Natural killer cell treated with Interleukin-12 subunit alpha and Interleukin-12 subunit beta and Interleukin-15 and Interleukin-18, amount 100 ng/mL, for 72 hours (primary cell): Measurements from ENCODE around the gene ANKRD65. TPM values are rescaled to one million over a fixed set of nuclear protein-coding genes. Genes with fewer than 3 reads are reported as not detected.
"Not testable (repeated sequence)": the region's sequence is repeated elsewhere in the genome, so short reads cannot be mapped to it uniquely, and the experiment has no call there.

Experiments
- ATAC-seq, 2 donors: fragments of 150-1000 bp; cut with Tn5 transposase in 1 of 2; sonication (Bioruptor Pico), chemical (Tn5 transposase) in 1 of 2; 2 replicates each; pipeline ENCODE4 v1.10.0; 2021
- DNase-seq: peaks from one replicate; pipeline ENCODE4 v3.0.0; 2022; ENCODE audit warnings: low spot score
- H3K27ac Mint-ChIP-seq, 2 donors: 1 replicate in 1 of 2; 2 replicates in 1 of 2; pipeline ENCODE4 v1.8.0; 2022; ENCODE audit warnings: mixed read lengths in 2 of 2, mild to moderate bottlenecking in 1 of 2, moderate library complexity in 1 of 2
- H3K27me3 Mint-ChIP-seq, 2 donors: 1 replicate in 1 of 2; 2 replicates in 1 of 2; pipeline ENCODE4 v1.8.0; 2022; ENCODE audit warnings: mixed read lengths in 2 of 2
- H3K36me3 Mint-ChIP-seq: one replicate; pipeline ENCODE4 v1.8.0; 2022; ENCODE audit warnings: mixed read lengths
- H3K4me1 Mint-ChIP-seq, 2 donors: 1 replicate in 1 of 2; 2 replicates in 1 of 2; pipeline ENCODE4 v1.8.0; 2022; ENCODE audit warnings: low read depth in 2 of 2, mixed read lengths in 2 of 2, mild to moderate bottlenecking in 1 of 2
- H3K4me3 Mint-ChIP-seq: one replicate; pipeline ENCODE4 v1.8.0; 2022; ENCODE audit warnings: mixed read lengths
- H3K9me3 Mint-ChIP-seq: 2 replicates; pipeline ENCODE4 v1.8.0; 2022; ENCODE audit warnings: mixed read lengths
- total RNA-seq, 2 donors: library from RNA; stranded (reverse); gene quantifications; one replicate each; pipeline ENCODE4 v1.2.3, GENCODE V29; 2022

ANKRD65 gene
- total RNA-seq, 2 donors from 2014 or later: not detected

DNA sequence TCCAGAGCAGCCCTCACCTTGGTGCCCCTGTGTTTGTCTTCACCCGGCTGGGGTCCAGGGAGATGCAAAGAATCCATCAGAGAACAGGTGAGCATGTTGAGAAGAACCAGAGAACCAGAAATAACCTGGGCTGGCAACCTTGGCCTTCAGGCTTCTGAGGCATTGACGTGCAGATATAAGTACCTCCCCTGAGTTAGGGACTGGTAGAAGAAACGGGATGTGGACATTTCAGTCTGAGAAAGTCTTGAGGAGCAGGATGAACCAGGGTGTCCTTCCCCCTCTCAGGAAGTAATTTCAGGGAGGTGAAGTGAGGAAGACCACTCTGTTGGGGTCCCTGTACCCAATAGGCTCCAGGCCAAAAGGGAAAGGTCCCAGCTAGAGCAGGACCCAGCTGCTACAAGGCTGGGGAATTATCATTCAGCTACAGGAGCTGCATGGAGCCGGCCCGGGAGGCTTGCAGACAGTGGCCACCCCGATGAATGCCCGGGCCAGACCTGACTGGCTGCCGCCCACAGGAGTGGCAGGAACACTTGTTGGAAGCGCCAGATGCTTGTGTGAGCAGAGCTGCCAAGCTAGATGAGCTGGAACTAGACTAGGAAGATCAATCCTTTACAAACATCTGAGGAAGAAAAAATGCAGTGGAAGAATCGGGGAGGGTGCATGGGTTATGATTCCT, 44.4 kb downstream of the ANKRD65 start:
- H3K4me1 Mint-ChIP-seq: peaks cover 4 to 6% of the 10 kb centered on the region in 2 donors
- H3K4me3 Mint-ChIP-seq: no peak overlapping the region
- no peaks in the 10 kb centered on the region for H3K9me3 Mint-ChIP-seq
- H3K36me3 Mint-ChIP-seq: no peaks in the 10 kb centered on the region
- no peak for DNase-seq
- ATAC-seq: no peak
- H3K27me3 Mint-ChIP-seq: no peaks in the 10 kb centered on the region
- peak overlapping the region; percentile 84 to 90 for H3K27ac Mint-ChIP-seq

DNA sequence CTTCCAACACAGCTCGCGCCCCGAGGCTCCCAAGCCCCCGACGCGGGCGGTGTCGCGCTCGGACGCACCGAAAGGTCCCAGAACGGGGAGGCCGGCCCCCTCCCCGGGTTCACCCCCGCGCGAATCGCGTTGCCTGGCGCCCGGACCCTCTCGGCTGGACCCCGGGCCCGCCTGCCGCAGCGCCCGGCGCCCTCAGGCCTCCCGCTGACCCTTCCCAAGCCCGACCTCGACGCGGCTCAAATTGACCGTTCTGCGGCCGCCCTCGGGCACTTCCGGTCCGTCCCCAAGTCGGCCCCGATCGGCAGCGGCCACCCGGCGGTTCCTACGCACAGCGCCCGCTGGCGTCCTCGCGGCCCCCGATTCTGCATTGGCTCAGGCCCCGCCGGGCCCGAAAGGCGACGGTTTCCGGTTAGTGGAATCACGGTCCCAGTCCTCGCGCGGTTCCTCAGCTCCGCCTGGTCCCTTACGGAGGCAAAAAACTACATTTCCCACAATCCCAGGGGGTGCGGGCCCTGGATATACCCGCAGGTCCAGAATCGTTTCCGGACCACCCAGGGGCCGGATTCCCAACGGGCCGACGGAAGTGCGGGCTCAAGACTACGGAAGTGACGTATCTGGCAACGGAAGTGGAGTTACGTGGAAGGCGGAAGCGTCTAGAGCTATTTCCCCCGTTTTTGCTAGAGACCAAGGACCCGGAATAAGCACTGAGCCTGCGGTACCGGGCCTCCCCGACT, 46.0 kb downstream of the ANKRD65 start, which contains the start of gene AURKAIP1:
Gene AURKAIP1 (minus strand): TSS at position 279 of the 734 bp plus-strand sequence. CDS start 451 bp downstream, outside the sequence.
- Mint-ChIP-seq H3K27ac (peak within 1 kb of the TSS; percentile 84 to 90), H3K4me3 (peak within 1 kb of the TSS; percentile 92), H3K4me1 (peaks cover 4 to 6% of the 10 kb centered on the region in 2 donors), H3K36me3 (no peaks in the 10 kb centered on the region), H3K9me3 (no peaks in the 10 kb centered on the region), H3K27me3 (no peaks in the 10 kb centered on the region)
- ATAC-seq (peak; percentile 94 to 97), DNase-seq (peak; percentile 99)

DNA sequence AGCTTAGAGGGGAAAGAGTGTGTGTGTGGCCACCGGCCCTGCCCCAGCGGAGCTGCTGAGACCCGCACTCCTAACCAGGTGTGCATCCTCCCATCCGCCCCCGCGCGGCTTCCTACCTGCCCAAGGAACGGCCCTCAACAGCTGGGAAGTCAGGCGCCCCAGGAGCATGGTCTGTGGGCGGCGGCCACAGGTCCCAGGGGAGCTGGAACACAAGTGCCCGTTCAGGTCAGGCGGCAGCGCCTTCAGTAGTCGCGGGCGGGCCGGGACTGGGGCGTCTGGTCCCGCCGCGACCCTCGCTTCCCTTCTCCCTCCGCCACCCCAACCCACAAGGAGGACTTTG, 46.5 kb downstream of the ANKRD65 start:
- H3K27ac Mint-ChIP-seq: peak overlapping the region; percentile 84 to 90
- no peaks in the 10 kb centered on the region for H3K27me3 Mint-ChIP-seq
- H3K4me1 Mint-ChIP-seq: peaks cover 4 to 6% of the 10 kb centered on the region in 2 donors
- no peaks in the 10 kb centered on the region for H3K36me3 Mint-ChIP-seq
- DNase-seq: no peak
- ATAC-seq: no peak
- peak overlapping the region; percentile 92 for H3K4me3 Mint-ChIP-seq
- no peaks in the 10 kb centered on the region for H3K9me3 Mint-ChIP-seq

DNA sequence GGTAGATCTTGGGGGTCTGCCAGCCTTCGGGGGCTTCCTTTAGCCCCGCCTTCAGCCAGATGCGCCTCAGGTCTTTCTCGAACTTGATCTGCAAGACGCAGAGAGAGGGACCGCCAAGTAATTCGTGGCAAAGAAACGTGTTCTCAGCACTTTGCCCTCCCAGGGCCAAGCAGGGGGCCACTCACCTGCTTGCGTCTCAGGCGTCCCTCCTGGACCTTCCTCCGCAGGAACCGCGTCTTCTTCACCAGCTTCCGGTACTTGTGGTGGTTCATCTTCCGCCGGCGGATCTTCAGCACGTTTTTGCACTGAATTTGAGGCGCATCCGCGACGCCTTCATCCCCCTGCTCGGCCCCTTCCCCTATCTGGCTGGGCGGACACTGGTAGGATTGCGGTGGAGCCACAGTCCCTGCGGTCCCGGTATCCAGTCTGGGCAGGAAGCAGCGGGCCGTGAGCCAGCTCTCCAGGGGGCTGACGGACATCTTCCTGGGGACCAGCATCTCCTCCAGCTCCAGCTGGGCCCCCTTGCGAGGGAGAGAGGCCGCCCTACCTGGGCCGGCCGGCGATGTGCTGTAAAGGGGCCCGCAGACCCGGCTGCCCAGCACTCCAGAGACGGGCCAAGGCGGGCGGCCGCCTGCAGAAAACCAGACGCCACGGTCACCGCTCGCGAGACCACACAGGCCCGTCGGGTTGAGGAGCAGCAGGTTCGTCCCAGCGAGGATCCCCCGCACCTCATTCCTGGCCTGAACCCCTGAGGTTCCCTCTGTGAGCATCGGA, 47.1 kb downstream of the ANKRD65 start:
- Mint-ChIP-seq H3K27ac (peak overlapping the region in 1 of 2 donors; percentile 84), H3K36me3 (no peaks in the 10 kb centered on the region), H3K4me1 (peaks cover 4 to 6% of the 10 kb centered on the region in 2 donors), H3K9me3 (no peaks in the 10 kb centered on the region), H3K4me3 (peak overlapping the region; percentile 92), H3K27me3 (no peaks in the 10 kb centered on the region)
- no peak for DNase-seq
- ATAC-seq: no peak

DNA sequence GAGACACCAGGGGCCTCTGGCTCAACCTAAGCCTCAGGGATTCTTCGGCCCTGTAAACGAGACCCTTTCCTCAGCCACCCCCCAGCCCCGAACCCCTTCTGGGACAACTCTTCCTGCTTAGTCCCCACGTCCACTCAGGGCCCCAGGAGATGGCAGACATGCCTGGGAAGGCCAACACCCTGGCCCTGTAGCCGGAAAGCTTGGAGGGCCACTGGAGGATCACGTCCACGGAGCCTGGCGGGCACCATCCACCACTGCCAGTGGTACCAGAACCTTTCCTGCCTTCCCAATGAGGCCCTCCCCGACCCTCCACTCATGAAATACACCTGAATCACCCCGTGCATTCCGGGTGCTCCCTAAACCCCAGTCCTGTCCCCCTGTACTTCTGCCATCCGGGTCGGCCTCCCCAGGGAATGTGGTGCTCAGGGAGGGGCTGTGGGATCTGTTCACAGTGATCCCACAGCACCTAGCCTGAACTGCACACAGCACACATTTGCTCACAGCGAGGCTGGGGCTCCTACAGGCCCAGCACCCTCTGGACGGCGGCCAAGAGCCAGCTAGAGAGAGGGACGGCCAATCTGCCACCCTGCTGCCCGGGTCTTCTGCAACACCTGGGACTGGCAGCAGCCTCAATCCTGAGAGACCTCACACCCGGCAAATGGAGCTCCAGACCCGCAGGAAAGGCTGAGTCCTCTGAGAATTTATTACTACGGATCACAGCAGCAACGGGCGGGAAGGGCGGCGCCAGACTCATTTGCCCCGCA, 47.8 kb downstream of the ANKRD65 start:
- H3K4me3 Mint-ChIP-seq: peak overlapping the region; percentile 92
- no peak overlapping the region for H3K27ac Mint-ChIP-seq
- H3K27me3 Mint-ChIP-seq: no peaks in the 10 kb centered on the region
- ATAC-seq (no peak), DNase-seq (no peak)
- no peaks in the 10 kb centered on the region for H3K9me3 Mint-ChIP-seq
- H3K36me3 Mint-ChIP-seq: no peaks in the 10 kb centered on the region
- H3K4me1 Mint-ChIP-seq: peaks cover 4 to 6% of the 10 kb centered on the region in 2 donors

DNA sequence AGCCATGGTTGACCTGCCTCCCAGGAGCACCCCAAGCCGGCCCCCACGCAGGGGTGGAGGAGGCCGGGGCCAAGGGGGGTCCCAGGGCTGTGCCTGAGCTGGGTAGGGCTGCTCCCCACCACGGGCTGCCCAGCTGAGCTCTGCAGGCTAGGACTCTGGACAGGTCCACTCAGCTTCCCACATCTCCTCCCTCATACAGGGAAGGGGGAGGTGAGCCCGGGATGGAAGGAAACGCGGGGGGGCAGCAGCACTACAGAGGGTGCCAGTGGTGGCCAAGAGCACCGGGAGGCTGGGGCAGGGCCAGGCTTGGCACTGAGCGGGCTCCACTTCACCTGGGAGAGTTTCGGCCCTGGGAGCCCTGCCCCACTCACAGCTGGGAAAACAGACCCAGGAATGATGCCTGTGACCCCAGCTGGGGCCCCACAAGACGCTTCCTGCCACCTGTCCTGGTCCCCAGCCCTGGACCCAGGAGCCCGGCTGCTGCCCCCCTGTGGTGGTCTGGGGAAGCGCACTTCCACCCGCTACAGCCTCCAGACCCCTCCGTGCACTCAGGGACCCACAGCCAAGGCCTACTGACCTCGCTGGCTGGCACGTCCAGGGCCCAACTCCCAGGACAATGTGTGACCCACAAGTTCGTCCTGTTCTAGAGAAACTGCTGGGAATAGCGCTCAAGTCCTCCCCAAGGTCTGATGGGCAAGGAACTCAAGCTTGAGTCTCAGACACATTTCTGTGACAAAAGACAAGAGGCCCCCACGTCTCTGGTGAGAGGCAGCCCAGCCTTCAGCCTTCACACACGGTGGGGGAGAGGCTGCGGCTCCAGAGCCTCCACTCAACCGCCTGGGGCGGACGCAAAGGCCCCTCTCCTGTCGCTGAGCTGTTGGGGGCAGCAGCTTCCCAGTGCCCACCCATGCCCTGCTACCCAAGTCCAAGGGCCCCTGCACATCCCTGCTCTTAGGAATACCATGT, 49.0 kb downstream of the ANKRD65 start:
- Mint-ChIP-seq H3K27ac (no peak overlapping the region), H3K4me3 (peak overlapping the region; percentile 22), H3K36me3 (no peaks in the 10 kb centered on the region), H3K4me1 (peaks cover 4 to 6% of the 10 kb centered on the region in 2 donors), H3K9me3 (no peaks in the 10 kb centered on the region), H3K27me3 (no peaks in the 10 kb centered on the region)
- ATAC-seq (peak; percentile 40 to 43), DNase-seq (no peak)

DNA sequence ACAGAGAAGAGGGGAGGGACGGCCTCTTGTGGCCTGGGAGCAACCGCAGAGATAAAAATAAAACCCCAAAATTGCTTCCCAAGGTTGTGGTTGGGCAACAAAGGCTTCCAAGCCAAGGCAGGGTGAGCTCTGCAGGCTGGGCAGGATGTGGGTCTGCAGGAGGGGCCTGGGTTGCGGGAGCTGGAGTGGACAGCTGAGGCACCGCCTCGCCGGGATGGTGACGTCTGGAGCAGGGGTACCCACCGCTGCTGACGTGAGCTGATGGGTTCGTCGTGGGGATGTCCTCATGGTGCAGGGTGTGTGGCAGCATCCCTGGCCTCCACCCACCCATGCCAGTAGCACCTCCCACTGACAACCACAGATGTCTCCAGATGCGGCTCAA, 49.7 kb downstream of the ANKRD65 start:
- Mint-ChIP-seq H3K4me1 (peaks cover 0 to 6% of the 10 kb centered on the region in 2 donors), H3K9me3 (no peaks in the 10 kb centered on the region), H3K4me3 (no peak overlapping the region), H3K36me3 (no peaks in the 10 kb centered on the region), H3K27me3 (no peaks in the 10 kb centered on the region), H3K27ac (no peak overlapping the region)
- peak in 1 of 2 donors; percentile 3 for ATAC-seq
- DNase-seq: no peak

DNA sequence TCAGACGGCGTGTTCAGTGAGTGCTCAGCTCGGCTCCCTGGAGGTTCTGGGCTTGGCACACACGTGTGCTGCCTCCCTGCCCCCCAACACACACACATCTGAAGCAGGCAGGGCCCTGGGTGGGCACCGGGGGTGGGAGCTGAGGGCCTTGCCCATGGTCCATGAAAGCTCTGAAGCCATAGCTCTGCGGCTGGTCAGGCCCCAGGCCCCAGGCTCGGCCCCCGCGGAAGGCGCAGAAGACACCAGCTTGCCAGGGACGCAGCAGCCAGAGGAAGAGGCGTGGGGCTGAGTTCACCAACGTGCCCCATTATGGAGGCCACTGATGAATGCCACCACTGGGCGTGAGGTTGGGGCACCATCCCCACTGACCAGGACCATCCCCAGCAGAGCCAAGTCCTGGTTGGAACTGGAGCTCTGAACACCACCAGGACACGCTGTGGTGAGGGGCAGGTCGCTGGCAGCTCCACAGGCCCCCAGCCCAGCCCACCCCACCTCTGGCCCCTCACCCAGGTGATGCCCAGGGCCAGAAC, 50.2 kb downstream of the ANKRD65 start:
- H3K4me3 Mint-ChIP-seq: no peak overlapping the region
- DNase-seq: no peak
- H3K27ac Mint-ChIP-seq: no peak overlapping the region

DNA sequence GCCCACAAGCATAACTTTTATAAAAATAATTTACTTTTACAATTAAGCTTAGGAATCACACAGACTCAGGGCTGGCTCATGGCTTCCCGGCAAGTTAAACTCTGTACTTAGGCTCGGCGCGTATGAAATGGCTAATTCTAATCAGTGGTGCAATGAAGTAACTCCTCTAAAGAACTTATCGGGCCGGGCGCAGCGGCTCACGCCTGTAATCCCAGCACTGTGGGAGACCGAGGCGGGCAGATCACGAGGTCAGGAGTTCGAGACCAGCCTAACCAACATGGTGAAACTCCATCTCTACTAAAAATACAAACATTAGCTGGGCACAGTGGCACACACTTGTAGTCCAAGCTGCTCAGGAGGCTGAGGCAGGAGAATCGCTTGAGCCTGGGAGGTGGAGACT, 51.0 kb downstream of the ANKRD65 start:
- not testable (repeated sequence) for H3K4me1 Mint-ChIP-seq, H3K27ac Mint-ChIP-seq, H3K27me3 Mint-ChIP-seq, H3K36me3 Mint-ChIP-seq, H3K9me3 Mint-ChIP-seq, H3K4me3 Mint-ChIP-seq, ATAC-seq, DNase-seq

More for the DNA sequence above, 50.2 kb downstream of the ANKRD65 start:
- no peaks in the 10 kb centered on the region for H3K27me3 Mint-ChIP-seq
- H3K9me3 Mint-ChIP-seq: no peaks in the 10 kb centered on the region
- no peak for ATAC-seq
- H3K4me1 Mint-ChIP-seq: peaks cover 0 to 6% of the 10 kb centered on the region in 2 donors
- H3K36me3 Mint-ChIP-seq: no peaks in the 10 kb centered on the region

Other genes starting within 250 kb of the ANKRD65 start
- gene TTLL10, start 247.4 kb downstream of the ANKRD65 start, total RNA-seq: under 1 TPM in 1 of 2 donors, not detected in 1; 0.31 TPM
- gene TNFRSF18, start 214.7 kb downstream of the ANKRD65 start, total RNA-seq: 100 to 1,000 TPM; 295 to 591 TPM
- gene TNFRSF4, start 207.1 kb downstream of the ANKRD65 start, total RNA-seq: 100 to 1,000 TPM in 1 of 2 donors, 10 to 100 TPM in 1; 56.8 to 305 TPM
- gene SDF4, start 189.3 kb downstream of the ANKRD65 start, total RNA-seq: 100 to 1,000 TPM; 243 to 251 TPM
- gene B3GALT6, start 189.0 kb downstream of the ANKRD65 start, total RNA-seq: 10 to 100 TPM; 23.8 to 28.1 TPM
- 1 to 10 TPM; 5.2 to 5.6 TPM for gene C1QTNF12, start 174.6 kb downstream of the ANKRD65 start, total RNA-seq
- gene UBE2J2, start 147.4 kb downstream of the ANKRD65 start, total RNA-seq: 100 to 1,000 TPM in 1 of 2 donors, 10 to 100 TPM in 1; 70.6 to 119 TPM
- 1 to 10 TPM; 1.5 to 3.2 TPM for gene SCNN1D, start 140.8 kb downstream of the ANKRD65 start, total RNA-seq
- gene ACAP3, start 113.3 kb downstream of the ANKRD65 start, total RNA-seq: 10 to 100 TPM; 32.5 to 60.5 TPM
- gene PUSL1, start 112.7 kb downstream of the ANKRD65 start, total RNA-seq: 10 to 100 TPM; 19.2 to 39.0 TPM
- gene INTS11, start 96.6 kb downstream of the ANKRD65 start, total RNA-seq: 100 to 1,000 TPM; 122 to 204 TPM
- gene CPTP, start 96.5 kb downstream of the ANKRD65 start, total RNA-seq: 10 to 100 TPM; 15.7 to 20.1 TPM
- gene TAS1R3, start 90.0 kb downstream of the ANKRD65 start, total RNA-seq: under 1 TPM; 0.81 to 0.89 TPM
- gene DVL1, start 71.9 kb downstream of the ANKRD65 start, total RNA-seq: 10 to 100 TPM; 29.4 to 66.5 TPM
- not detected for gene MXRA8, start 62.7 kb downstream of the ANKRD65 start, total RNA-seq
- gene AURKAIP1, start 46.1 kb downstream of the ANKRD65 start, total RNA-seq: 100 to 1,000 TPM; 106 to 216 TPM
- gene CCNL2, start 21.9 kb downstream of the ANKRD65 start, total RNA-seq: 100 to 1,000 TPM; 124 to 196 TPM
- 100 to 1,000 TPM; 138 to 175 TPM for gene MRPL20, start 14.0 kb downstream of the ANKRD65 start, total RNA-seq
- gene VWA1, start 14.4 kb upstream of the ANKRD65 start, total RNA-seq: 1 to 10 TPM; 1.3 to 7.7 TPM
- 1 to 10 TPM in 1 of 2 donors, under 1 TPM in 1; 0.17 to 1.7 TPM for gene ATAD3C, start 28.4 kb upstream of the ANKRD65 start, total RNA-seq
- 100 to 1,000 TPM in 1 of 2 donors, 10 to 100 TPM in 1; 56.6 to 126 TPM for gene ATAD3B, start 50.5 kb upstream of the ANKRD65 start, total RNA-seq
- gene ATAD3A, start 90.9 kb upstream of the ANKRD65 start, total RNA-seq: 100 to 1,000 TPM in 1 of 2 donors, 10 to 100 TPM in 1; 52.7 to 126 TPM
- gene TMEM240, start 119.3 kb upstream of the ANKRD65 start, total RNA-seq: 1 to 10 TPM in 1 of 2 donors, not detected in 1; 1.6 TPM
- gene SSU72, start 153.6 kb upstream of the ANKRD65 start, total RNA-seq: 100 to 1,000 TPM in 1 of 2 donors, 10 to 100 TPM in 1; 97.6 to 146 TPM
- gene FNDC10, start 178.9 kb upstream of the ANKRD65 start, total RNA-seq: 1 to 10 TPM in 1 of 2 donors, under 1 TPM in 1; 0.81 to 2.4 TPM
- gene MIB2, start 194.2 kb upstream of the ANKRD65 start, total RNA-seq: 10 to 100 TPM; 29.3 to 43.5 TPM
- 1 to 10 TPM; 4.9 to 6.1 TPM for gene MMP23B, start 210.9 kb upstream of the ANKRD65 start, total RNA-seq
- gene CDK11B, start 237.7 kb upstream of the ANKRD65 start, total RNA-seq: 10 to 100 TPM; 37.2 to 51.7 TPM